Erythroblast (primary cell): ENCODE results near the gene TSKS.

ENCODE experiments used
- GATA1 ChIP-seq: IDR thresholded peaks from 2 replicates; pipeline ENCODE4 v1.6.1; 2011; ENCODE audit warnings: low read depth, mild to moderate bottlenecking, control low read depth, low read length, moderate library complexity
- POLR2A ChIP-seq: IDR thresholded peaks from 2 replicates; pipeline ENCODE4 v1.6.1; 2011; ENCODE audit warnings: mild to moderate bottlenecking, low read length

- TF ChIP-seq POLR2A: no peak
- TF ChIP-seq GATA1: no peak
Observed at GRCh38 chr19:49744946-49745381, 18.1 kb downstream of the TSKS start.
